Frontal cortex (tissue), 4 donors: Measurements from ENCODE around the gene CCDC30. TPM values are rescaled to one million over a fixed set of nuclear protein-coding genes. Genes with fewer than 3 reads are reported as not detected.
"Not testable (repeated sequence)": the region's sequence is repeated elsewhere in the genome, so short reads cannot be mapped to it uniquely, and the experiment has no call there.

Experiments
- DNase-seq, 2 donors: peaks; one replicate each; pipeline ENCODE4 v3.0.0; 2012; ENCODE audit warnings: low spot score in 2 of 2
- FAIRE-seq: peaks from 2 replicates; lab custom pipeline; 2012; peaks lifted over from hg19 to GRCh38; lab: Jason Lieb, UNC
- total RNA-seq: library from RNA; depleted of rRNA; stranded (reverse); fragments of >200 nt; gene quantifications from one replicate; pipeline ENCODE4 v1.2.3, GENCODE V29; 2014
- donor health status: control.
- donor health status: control.
- donor health status: control.

Gene CCDC30
- total RNA-seq, 1 donor from 2014 or later, result 11.8 TPM

DNA sequence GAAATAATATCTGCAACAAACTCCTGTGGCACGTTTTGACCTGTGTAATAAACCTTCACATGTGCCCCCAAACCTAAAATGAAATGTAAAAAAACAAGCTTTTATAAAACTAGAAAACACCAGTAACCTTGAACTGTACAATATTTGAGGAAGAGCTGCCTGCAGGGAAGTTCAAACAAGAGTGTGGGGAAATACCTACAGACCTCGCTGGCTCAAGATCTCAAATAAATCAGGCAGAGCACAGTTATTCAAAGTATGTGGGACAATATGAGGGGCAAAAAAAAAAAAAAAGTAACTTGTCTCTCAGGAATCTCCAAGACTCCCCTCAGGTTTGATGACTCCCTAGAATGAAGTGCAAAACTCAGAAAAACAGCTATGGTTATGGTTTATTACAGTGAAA is 157.2 kb downstream of the CCDC30 start:
- no peak for FAIRE-seq

DNA sequence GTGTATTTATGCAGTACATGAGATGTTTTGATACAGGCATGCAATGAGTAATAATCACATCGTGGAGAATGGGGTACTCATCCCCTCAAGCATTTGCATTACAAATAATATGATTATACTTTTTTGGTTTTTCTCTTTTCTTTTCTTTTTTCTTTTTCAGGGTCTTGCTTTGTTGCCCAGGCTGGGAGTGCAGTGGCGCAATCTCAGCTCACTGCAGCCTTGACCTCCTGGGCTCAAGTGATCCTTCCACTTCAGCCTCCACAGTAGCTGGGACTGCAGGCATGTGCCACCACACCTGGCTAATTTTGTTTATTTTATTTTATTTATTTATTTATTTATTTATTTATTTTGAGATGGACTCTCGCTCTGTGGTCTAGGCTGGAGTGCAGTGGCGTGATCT is 158.1 kb downstream of the CCDC30 start:
- FAIRE-seq, DNase-seq: not testable (repeated sequence)

More for the DNA sequence above, 157.2 kb downstream of the CCDC30 start:
- no peak for DNase-seq

DNA sequence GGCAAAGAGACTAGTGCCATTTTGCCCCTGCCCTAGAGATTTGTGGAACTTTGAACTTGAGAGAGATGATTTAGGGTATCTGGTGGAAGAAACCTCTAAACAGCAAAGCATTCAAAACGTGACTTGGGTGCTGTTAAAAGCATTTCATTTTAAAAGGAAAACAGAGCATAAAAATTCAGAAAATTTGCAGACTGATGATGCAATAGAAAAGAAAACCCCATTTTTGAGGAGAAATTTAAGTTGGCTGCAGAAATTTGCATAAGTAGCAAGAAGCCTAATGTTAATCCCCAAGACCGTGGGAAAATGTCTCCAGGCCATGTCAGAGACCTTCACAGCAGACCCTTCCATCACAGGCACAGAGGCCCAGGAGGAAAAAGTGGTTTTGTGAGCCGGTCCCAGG is 164.1 kb downstream of the CCDC30 start:
- FAIRE-seq, DNase-seq: not testable (repeated sequence)

DNA sequence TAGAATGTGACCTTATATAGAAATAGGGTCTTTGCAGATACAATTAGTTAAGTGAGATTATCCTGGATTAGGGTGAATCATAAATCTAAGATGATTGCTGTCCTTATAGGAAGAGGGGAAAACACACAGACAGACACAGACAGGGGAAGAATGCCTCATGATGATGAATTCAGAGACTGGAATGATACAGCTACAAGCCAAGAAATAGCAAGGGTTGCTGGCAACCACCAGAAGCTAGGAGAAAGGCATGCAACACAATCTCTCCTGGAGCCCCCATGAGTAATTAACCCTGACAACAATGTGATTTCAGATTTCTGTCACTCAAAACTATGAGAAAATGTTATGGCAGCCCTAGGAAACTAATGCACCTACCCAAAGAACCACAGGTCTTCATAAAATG is 176.0 kb downstream of the CCDC30 start:
- FAIRE-seq, result no peak
- no peak for DNase-seq

DNA sequence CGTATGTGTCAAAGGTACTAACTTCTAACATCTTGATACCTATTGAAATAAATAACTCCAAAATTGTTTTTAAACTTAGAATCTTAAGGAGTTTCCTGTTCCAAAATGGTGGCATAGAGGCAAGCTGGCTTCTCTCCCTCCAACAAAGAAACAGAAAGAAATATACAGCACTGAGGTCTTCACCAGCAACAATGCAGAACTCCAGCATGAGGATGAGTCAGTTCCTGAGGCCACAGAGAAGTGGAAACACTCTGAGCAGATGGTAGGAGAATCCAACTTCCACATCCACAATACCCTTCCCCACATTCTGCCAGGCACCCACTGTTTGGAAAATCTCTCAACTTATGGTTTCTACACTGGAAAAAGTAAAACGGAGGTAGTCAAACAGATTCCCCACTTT is 183.0 kb downstream of the CCDC30 start:
- FAIRE-seq (no peak), DNase-seq (no peak)

DNA sequence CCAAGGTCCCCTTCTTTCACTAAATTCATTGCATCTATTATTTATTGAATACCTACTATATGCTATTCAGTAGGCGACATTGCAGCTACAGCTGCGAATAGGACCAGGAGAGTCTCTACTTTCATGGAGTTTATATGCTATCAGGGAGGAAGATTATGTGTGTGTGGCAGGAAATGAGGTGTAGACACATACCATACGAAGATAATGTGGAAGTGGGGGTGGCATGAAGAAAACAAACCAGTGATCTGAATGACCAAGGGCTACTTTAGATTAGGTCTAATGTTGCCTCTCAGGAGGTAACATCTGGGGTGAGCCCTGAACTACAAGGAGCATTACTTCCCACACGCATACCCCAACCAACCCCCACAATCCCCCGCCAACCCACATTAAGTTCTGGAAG is 194.1 kb downstream of the CCDC30 start:
- DNase-seq (no peak), FAIRE-seq (no peak)

DNA sequence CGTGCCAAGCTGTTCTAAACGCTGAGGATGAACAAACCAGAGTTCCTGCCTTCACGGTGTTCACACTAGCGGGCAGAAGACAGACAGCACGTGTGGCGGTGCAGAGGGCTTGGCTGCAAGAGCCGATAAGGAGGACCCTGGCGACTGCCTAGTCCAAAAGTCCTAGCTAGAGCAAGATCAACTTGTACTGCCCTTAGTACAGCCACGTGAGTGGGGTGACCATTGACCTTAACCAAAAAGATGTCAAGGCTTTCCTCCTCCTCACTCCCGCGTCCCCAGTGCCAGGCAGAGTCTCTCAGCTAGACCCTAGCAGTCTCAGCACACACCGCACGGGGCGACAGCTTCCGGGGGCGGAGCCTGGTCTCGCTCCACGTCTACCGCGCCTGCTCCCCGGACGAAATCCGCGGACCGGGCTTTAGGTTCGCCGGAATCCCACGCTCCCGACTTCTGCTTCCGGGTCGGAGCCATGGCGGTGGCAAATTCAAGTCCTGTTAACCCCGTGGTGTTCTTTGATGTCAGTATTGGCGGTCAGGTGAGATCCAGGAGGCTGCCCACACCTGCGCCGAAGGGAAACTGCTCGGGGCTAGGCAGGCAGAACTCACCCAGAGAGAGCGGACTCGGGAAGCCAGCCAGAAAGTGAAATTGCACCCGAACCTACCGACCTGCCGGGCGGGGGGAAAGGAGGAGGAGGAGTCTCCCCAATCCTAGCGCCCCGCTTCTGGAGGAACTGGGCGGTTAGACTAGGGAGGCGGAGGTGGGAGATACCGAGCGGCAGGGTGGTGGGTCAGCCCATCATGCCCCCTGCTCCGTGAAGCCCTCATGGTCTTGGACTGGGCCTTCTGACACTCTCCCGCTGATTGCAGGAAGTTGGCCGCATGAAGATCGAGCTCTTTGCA is 195.1 kb downstream of the CCDC30 start, which contains the start of gene PPIH:
PPIH (plus strand) TSS at position 443 of the 896 bp plus-strand sequence; CDS start at position 467, 24 bp downstream.
- DNase-seq, result peak; percentile 61 to 85
- FAIRE-seq, result no peak

DNA sequence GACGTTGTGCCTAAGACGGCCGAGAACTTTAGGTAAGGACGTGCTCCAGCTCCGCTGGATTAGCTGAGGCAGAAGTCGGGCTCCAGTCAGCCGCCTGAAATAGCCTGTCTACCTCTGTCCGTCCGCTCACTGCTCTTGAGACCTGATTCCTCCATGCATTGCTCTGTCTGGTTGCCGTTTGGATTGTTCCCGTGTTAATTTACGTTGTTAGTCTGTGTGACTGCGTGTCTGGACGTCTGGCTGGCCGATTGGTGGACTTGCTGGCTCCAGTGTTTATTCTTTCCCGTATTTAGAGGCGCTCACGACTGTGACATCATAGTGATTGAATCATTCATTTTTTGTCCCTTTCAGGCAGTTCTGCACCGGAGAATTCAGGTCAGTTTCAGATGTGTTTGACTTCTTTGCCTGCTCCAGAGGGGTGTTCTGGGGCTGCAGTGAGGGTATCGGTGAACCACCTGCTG is 195.8 kb downstream of the CCDC30 start:
- FAIRE-seq, result no peak

DNA sequence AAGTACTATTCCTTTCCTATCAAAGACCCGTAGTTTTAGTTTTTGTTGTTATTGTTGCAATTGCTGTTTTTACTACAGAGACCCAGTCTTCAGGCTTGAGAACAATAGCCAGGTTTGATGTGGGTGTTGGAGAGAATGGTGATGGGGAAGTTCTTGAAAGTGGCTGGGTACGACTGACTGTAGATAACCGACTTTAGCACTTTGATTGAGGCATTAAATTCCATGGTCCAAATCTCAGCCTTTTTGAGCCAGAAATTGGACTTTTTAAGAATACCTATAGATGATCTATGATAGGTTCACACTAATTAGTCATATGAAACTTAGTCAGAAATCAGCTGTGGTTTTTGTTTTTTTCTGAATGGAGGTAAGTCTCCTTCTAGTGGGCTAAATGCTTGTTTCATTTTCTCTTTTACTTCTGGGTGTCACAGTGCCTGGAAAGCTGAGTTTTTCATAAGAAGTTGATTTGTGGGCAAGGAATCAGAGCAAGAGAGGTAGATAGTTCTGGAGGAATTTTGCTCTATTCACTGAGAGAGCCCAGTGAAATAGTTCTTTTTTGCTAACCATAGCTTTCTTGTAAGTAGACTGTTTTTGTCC is 197.9 kb downstream of the CCDC30 start:
- FAIRE-seq, result no peak

More for the DNA sequence above, 195.8 kb downstream of the CCDC30 start:
- no peak for DNase-seq

DNA sequence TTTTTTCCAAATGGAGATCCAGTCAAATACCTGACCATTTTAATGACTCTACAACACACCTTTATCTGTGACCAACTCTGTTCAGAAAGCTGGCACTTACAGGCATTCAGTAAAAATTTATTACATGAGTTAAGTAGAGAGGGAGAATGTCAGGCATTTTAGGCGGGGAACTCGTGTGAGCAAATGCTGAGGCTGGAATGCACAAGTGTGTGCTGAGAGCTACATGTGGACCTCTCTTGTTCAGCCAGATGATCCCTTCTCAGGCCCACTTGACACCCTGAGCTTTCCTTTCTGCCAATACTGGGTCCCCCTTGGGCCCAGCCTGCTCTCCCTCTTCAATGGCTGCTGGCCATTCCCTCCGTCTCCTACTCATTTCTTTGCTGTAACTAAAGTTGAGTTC is 206.8 kb downstream of the CCDC30 start:
- FAIRE-seq (no peak), DNase-seq (no peak)

More for the DNA sequence above, 197.9 kb downstream of the CCDC30 start:
- no peak for DNase-seq

DNA sequence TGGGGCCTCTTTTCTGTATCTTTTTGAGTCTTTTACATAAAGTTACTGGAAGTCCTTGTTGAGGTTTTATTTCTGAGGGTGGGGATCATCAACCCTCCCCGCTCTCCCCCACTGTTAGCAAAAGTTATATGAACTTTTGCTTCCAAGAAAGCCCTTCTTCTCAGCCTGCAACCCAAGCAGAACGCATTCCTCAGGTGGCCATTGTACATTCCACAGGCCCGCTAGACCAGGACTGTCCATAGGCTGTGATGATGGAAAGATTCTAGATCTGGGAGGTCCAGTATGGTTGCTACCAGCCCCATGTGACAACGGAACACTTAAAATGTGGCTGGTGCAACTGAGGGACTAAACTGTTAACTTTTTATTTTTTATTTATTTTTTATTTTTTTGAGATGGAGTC is 207.3 kb downstream of the CCDC30 start:
- DNase-seq (no peak), FAIRE-seq (no peak)

DNA sequence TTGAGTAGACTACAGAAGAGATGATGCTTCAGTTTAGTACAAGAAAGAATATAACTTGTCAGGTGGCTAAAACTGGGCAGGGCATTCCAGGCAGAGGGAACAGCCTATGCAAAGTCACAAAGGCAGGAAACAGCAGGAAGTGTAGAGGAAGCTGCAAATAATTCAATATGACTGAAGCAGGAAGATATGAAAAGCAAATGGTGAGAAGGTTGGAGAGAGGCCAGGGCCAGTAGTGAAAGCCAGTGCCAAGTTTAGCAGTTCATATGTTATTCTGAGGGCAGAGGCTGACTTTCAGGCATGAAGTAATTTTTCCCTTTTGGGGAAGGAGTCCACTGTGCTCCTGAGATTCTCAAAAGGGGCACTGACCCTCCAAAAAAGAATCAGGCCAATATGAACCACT is 211.1 kb downstream of the CCDC30 start:
- FAIRE-seq, result no peak
- DNase-seq, result no peak

DNA sequence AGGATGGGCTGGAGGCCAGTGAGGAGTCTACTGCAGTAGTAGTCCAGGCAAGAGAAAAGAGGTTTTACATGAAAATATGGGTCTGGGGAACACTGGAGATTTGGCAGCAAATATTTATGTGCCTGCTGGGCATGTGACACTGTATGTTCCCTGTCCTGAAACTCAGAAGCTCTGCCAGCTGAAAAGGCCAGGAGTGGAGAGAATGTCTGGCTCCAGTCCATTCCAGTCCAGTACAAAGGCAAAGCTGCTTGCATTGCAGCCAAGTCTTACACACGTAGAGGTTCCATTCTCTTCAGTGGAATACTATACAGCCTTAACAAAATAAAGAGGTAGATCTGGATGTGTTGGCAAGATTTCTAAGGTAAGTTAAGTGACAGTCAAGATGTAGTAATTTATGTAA is 211.6 kb downstream of the CCDC30 start:
- FAIRE-seq (no peak), DNase-seq (no peak)

DNA sequence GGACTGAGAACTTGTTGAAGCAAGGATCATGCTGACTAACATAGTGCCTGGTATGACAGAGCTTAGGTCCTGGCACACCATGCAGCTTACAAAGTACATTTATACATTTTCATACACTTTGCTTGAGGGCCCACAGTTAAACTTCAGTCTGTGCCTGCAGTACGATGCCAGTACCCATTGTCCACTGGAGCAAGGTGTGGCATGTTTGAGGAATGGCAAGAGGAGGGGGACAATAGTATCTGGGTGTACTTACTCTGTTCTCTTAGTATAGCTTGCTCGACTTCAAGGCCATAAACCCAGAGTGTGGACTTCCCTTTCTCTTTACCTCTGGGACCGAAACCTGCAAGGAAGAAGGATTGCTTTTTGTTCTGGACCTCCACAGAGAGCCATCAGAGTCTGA is 212.4 kb downstream of the CCDC30 start:
- DNase-seq (no peak), FAIRE-seq (no peak)

DNA sequence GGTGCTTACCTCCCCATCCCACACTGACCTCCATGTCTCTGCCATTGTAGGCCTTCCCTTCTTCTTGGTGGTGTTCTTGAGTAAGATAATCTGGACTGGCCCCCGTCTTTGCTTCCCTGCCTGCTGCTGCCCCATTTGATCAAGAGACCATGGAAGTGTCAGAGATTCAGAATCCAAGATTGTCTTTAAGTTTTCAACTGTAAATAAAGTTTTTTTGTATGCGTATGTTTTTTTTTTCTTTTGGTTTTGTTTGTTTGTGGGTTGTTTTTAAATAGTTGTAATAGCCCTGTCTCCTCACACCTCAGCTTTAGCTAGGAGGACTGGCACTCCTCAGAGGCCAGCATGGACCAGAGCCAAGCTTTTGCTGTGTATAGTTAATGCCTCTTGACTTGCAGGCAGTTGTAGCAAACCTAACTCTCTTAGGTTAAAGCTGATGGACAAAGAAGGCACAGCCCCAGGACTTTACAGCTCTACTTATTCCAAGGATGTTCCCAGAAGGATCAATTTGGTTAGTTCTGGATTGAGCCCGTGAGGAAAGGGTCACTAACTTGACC is 213.5 kb downstream of the CCDC30 start:
- FAIRE-seq (no peak), DNase-seq (no peak)

DNA sequence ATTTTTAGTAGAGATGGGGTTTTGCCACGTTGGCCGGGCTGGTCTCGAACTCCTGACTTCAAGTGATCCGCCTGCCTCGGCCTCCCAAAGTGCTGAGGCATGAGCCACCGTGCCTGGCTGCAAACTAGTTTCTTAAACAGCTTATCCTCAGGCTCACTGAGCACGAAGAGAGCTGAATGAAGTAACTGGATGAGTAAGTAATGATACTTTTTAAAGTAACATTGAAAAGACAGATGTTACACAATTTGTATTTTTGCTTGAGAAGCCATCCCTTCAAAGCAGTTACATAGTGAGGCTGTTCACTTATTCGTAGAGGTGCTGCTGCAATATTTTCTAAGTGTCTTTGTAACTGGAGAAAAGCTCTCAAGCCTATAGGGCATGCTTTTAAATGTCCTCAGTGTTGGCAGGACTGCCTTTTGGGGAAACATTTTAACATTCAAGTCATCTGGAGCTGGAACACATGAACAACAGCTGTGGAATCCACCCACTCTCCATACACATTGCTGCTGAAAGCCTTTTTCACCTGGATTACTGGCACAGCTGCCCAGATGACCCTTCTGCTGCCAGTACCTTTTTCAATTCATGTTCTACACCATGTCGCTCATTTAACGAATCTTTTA is 216.4 kb downstream of the CCDC30 start:
- FAIRE-seq (no peak), DNase-seq (no peak)

DNA sequence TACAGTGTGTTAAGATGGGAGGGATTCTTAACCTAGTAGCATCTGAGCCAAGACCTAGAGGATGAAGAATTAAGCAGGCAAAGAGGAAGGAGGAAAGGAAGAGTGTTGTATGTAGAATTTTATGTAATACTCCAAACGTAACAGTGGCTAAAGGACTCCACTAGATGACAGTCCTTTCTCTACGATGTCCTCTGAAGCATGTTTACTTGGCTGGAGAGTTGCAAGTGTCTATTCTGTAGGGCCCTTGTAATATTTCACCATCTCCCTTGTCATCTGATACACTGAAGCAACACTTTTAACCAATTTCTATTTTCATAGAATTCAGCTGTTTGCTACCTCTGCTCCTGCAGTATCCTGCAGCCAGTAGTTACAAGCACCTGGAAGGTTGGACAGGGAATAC is 217.0 kb downstream of the CCDC30 start:
- FAIRE-seq, result no peak
- DNase-seq, result no peak

DNA sequence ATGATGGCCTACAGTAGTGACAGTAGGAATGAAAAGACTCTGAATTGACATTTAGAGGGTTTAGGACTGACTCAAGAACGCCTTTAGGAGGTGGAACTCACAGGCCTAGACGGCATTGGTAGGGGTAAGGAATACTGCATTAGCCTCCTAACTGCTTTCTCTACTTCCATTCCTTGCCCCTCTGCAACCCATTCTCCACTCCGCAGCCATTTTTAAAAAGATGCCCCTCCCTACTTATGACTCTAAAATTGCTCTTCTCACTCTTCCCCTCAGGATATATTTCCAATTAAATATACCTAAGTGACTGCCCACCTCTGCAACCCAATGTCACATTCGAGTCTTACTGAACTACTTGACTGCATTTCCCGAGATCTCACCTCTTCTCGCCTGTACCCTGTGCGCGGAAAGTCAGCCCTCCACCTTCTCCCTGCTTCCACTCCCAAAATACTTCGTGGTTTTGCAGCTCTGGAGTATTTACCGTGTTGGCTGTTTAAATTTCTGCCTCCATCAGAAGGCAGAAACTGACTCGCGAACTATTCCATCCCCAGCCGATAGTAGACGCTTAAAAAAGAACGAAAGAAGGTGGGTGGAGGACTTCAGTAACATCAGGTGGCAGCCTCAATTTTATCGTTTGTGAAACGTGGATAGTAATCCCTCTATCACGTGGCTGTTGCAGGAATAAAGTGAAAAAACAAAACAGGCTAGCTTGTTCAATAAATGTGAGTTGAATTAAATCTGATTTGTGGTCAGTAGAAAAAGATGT is 218.0 kb downstream of the CCDC30 start:
- DNase-seq, result no peak
- FAIRE-seq, result no peak

DNA sequence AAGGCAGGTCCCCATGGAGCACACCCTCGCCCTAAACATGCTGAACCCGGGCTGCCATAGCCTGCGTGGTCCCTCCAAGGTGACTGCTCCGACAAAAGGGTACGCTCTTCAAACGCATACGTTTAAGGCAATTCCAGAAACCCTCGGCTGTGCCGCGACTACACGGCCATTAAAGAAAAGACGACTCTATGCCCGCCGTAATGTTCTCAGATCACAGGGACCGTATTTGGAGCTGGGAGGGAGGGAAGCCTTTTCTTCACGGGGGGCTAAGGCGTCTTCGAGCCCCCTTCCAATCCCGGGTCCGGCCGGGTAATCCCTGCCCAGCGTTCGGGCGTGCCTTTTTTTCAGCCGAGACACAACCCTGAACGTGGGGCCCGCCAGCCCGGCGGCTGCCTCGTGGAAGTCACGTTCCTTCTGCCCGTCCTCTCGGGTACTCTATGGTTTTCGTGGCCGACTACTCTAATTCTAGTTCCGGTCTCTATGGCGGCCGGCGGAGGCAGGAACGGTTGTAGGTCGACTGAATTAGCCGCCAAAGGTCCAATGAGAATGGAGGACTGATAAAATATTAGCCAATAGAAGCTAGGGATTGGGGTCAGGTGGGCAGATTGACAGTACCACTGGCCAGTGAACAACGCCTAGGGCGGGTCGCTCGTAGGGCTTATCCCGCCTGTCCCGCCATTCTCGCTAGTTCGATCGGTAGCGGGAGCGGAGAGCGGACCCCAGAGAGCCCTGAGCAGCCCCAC is 218.8 kb downstream of the CCDC30 start, which contains the start of gene YBX1:
YBX1 (plus strand) TSS at position 678 of the 743 bp plus-strand sequence. CDS start 148 bp downstream, outside the sequence.
- DNase-seq (peak; percentile 92 to 93), FAIRE-seq (peak; percentile 63)
